Ishikawa (cell line): ENCODE results near the gene ASPG.

ENCODE experiments used
- CEBPB ChIP-seq: IDR thresholded peaks from 2 replicates; pipeline ENCODE4 v1.6.1; 2012
- CREB1 ChIP-seq: IDR thresholded peaks from 2 replicates; pipeline ENCODE4 v1.6.1; 2012; ENCODE audit warnings: low read depth
- EGR1 ChIP-seq: IDR thresholded peaks from 2 replicates; pipeline ENCODE4 v1.6.1; 2012
- EP300 ChIP-seq: IDR thresholded peaks from 2 replicates; pipeline ENCODE4 v1.6.1; 2012; ENCODE audit warnings: borderline replicate concordance
- FOXM1 ChIP-seq: IDR thresholded peaks from 2 replicates; pipeline ENCODE4 v1.6.1; 2012; ENCODE audit warnings: low read depth, borderline replicate concordance
- NFIC ChIP-seq: IDR thresholded peaks from 2 replicates; pipeline ENCODE4 v1.6.1; 2012
- RAD21 ChIP-seq: IDR thresholded peaks from 2 replicates; pipeline ENCODE4 v1.6.1; 2012; ENCODE audit warnings: low read depth
- REST ChIP-seq: IDR thresholded peaks from 2 replicates; pipeline ENCODE4 v1.6.1; 2012; ENCODE audit warnings: low read depth, mild to moderate bottlenecking
- TAF1 ChIP-seq: IDR thresholded peaks from 2 replicates; pipeline ENCODE4 v1.6.1; 2012; ENCODE audit warnings: low read depth, mild to moderate bottlenecking
- YY1 ChIP-seq: IDR thresholded peaks from 2 replicates; pipeline ENCODE4 v1.6.1; 2012; ENCODE audit warnings: low read depth

DNA sequence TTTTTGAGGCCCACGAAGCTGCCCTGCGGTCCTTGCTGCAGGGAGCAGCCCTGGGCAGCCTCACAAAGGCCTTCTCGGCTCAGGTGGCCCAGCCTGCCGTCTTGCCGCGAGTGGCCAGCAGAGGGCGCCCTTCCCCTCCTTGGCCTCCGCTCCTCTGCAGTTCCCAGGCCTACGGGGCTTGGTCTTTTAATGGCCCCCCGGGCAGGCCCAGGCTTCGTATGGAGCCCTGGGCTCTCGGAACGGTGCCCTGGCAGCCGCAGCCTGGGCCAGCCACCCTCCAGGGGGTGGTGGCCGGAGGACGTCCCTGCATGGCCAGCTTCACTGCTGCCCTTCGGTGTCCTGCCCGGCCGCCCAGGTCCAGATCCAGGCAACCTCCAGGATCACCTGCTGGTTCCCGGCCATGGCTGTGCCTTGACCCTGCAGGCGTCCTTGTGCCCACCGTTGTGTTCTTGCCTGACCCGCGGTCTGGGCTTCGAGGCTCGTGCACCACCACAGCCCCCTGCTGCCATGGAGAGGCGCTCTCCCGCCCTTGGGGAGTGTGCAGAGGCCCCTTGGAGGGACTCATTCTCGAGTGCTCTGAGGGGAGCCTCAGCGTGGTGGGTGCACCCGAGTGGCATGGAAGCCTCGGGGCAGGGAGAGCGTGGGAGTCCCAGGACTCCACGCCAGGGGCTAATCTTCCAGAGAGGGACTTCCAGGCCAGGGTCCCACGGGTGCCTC is 9.4 kb downstream of the ASPG start:
- peak; percentile 75 for TF ChIP-seq RAD21
- TF ChIP-seq EP300, result no peak
- no peak for TF ChIP-seq NFIC
- TF ChIP-seq YY1, result no peak
- no peak for TF ChIP-seq REST
- no peak for TF ChIP-seq CREB1
- no peak for TF ChIP-seq FOXM1
- TF ChIP-seq EGR1, result no peak
- no peak for TF ChIP-seq TAF1
- no peak for TF ChIP-seq CEBPB
